OCI-LY7 (cell line): ENCODE data around the gene CNTN1.

Experiments
- CTCF ChIP-seq: fragments of 200-600 bp; sonication (generic); conservative IDR thresholded peaks from 2 replicates; pipeline ENCODE4 v1.5.1; 2014; ENCODE audit warnings: mild to moderate bottlenecking, antibody characterized with exemption, low read length, moderate library complexity, mixed read lengths
- EZH2phosphoT487 ChIP-seq: fragments of 200-600 bp; sonication (generic); IDR thresholded peaks from 2 replicates; pipeline ENCODE4 v1.6.1; 2018; ENCODE audit warnings: low read depth, borderline replicate concordance, mild to moderate bottlenecking, mixed run types, antibody characterized with exemption, low read length, moderate library complexity, mixed read lengths

- TF ChIP-seq CTCF (no peak), EZH2phosphoT487 (no peak)
Observed at GRCh38 chr12:40749863-40750262, 57.6 kb downstream of the CNTN1 start.
